Stimulated activated CD4-positive, alpha-beta T cell treated with anti-CD3 and anti-CD28 coated beads, Interleukin-4, amount 100 ng/mL, for 4 hours (primary cell): ENCODE data around the gene RPIA.
"Not testable (repeated sequence)": the region's sequence is repeated elsewhere in the genome, so short reads cannot be mapped to it uniquely, and the experiment has no call there.

Experiments
- DNase-seq, 2 experiments: peaks; one replicate each; pipeline ENCODE4 v3.0.0-alpha.2; 2020

RPIA gene

GRCh38 chr2:88796523-88796922, 105.0 kb downstream of the RPIA start:
- not testable (repeated sequence) for DNase-seq

GRCh38 chr2:88797164-88797563, 105.7 kb downstream of the RPIA start:
- not testable (repeated sequence) for DNase-seq
